ENCODE measurements around the gene SPRING1.

Gene SPRING1

GRCh38 chr12:116703214-116703795 lies 34.6 kb downstream of the SPRING1 start:
- Histone ChIP-seq H3K27me3 (ENCODE audit: control insufficient read depth in 1 of 2, insufficient read depth in 2 of 2, low read length in 2 of 2) (no peaks in the 10 kb centered on the region), H3K9ac (ENCODE audit: low read length) (no peak overlapping the region), H3K27ac (ENCODE audit: low read depth, low read length) (no peak overlapping the region)

DNA sequence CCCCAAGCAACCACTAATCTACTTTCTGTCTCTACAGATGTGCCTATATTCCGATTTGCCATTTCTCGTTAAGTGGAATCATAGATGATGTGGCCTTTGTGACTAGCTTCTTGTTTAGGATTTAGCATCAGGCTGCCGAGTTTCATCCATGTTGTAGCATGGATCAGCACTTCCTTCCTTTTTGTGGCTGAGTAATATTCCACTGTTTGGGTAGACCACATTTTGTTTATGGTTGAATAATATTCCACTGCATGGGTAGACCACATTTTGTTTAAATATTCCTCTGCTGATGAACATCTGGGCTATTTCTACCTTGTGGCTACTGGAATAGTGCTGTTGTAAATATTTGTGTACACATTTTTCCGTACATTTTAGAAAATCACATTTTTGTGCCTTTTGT lies 36.4 kb downstream of the SPRING1 start:
- H3K9me3 ChIP-seq (ENCODE audit: low read length) = no peaks in the 10 kb centered on the region
- no peaks in the 10 kb centered on the region for H3K36me3 ChIP-seq (ENCODE audit: insufficient read depth, low read length)
- no peak overlapping the region for H3K4me3 ChIP-seq (ENCODE audit: low read depth in 1 of 2, low read length in 2 of 2)
- no peak overlapping the region for H3K27ac ChIP-seq (ENCODE audit: low read depth, low read length)
- no peaks in the 10 kb centered on the region for H3K27me3 ChIP-seq (ENCODE audit: control insufficient read depth in 1 of 2, insufficient read depth in 2 of 2, low read length in 2 of 2)
- H3K9ac ChIP-seq (ENCODE audit: low read length) = no peak overlapping the region
- H3K4me1 ChIP-seq (ENCODE audit: insufficient read depth, low read length) = no peaks in the 10 kb centered on the region

More at GRCh38 chr12:116703214-116703795, 34.6 kb downstream of the SPRING1 start:
- H3K4me1 ChIP-seq (ENCODE audit: insufficient read depth, low read length) = peaks cover under 1% of the 10 kb centered on the region
- H3K9me3 ChIP-seq (ENCODE audit: low read length) = no peaks in the 10 kb centered on the region
- no peak overlapping the region for H3K4me3 ChIP-seq (ENCODE audit: low read depth in 1 of 2, low read length in 2 of 2)
- no peaks in the 10 kb centered on the region for H3K36me3 ChIP-seq (ENCODE audit: insufficient read depth, low read length)

- H3K9me3 ChIP-seq (ENCODE audit: low read length) = no peaks in the 10 kb centered on the region
- no peaks in the 10 kb centered on the region for H3K36me3 ChIP-seq (ENCODE audit: insufficient read depth, low read length)
- H3K9ac ChIP-seq (ENCODE audit: low read length) = no peak overlapping the region
- no peak overlapping the region for H3K27ac ChIP-seq (ENCODE audit: low read depth, low read length)
- no peak overlapping the region for H3K4me3 ChIP-seq (ENCODE audit: low read depth in 1 of 2, low read length in 2 of 2)
- no peaks in the 10 kb centered on the region for H3K27me3 ChIP-seq (ENCODE audit: control insufficient read depth in 1 of 2, insufficient read depth in 2 of 2, low read length in 2 of 2)
- H3K4me1 ChIP-seq (ENCODE audit: insufficient read depth, low read length) = no peaks in the 10 kb centered on the region
These were observed 37.8 kb downstream of the SPRING1 start for GRCh38 chr12:116700066-116700465.

DNA sequence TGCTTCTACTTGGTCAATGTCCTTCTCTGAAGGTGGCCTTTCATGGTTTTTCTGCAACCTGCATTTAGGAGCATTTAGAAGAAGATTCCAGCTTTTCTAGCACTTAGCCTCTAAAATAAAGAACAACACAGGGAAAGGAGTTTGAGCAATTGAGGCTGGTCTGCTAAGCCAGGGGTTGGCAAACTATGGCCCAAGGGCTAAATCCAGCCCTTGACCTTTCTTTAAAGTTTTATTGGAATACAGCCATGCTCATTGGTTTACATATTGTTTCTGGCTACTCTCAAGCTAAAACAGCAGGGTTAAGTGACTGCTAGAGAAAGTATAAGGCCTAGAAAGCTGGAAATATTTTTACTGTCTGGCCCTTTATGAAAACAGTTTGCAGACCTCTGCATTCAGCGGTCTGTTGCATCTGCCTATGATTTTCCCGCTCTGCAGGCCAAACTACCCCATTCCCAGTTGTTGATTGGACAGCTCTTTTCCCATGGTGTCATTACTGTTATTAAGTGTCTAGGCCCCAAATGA lies 39.3 kb downstream of the SPRING1 start:
- H3K36me3 ChIP-seq (ENCODE audit: insufficient read depth, low read length) = no peaks in the 10 kb centered on the region
- no peak overlapping the region for H3K4me3 ChIP-seq (ENCODE audit: low read depth in 1 of 2, low read length in 2 of 2)
- no peak overlapping the region for H3K27ac ChIP-seq (ENCODE audit: low read depth, low read length)
- H3K9me3 ChIP-seq (ENCODE audit: low read length) = no peaks in the 10 kb centered on the region
- H3K9ac ChIP-seq (ENCODE audit: low read length) = no peak overlapping the region
- no peaks in the 10 kb centered on the region for H3K4me1 ChIP-seq (ENCODE audit: insufficient read depth, low read length)
- peaks cover 4 to 5% of the 10 kb centered on the region in 2 donors for H3K27me3 ChIP-seq (ENCODE audit: control insufficient read depth in 1 of 2, insufficient read depth in 2 of 2, low read length in 2 of 2)

GRCh38 chr12:116698116-116698515 lies 39.8 kb downstream of the SPRING1 start:
- Histone ChIP-seq H3K9me3 (ENCODE audit: low read length) (no peaks in the 10 kb centered on the region), H3K4me1 (ENCODE audit: insufficient read depth, low read length) (no peaks in the 10 kb centered on the region), H3K27ac (ENCODE audit: low read depth, low read length) (no peak overlapping the region), H3K4me3 (ENCODE audit: low read depth in 1 of 2, low read length in 2 of 2) (no peak overlapping the region), H3K9ac (ENCODE audit: low read length) (no peak overlapping the region), H3K36me3 (ENCODE audit: insufficient read depth, low read length) (no peaks in the 10 kb centered on the region), H3K27me3 (ENCODE audit: control insufficient read depth in 1 of 2, insufficient read depth in 2 of 2, low read length in 2 of 2) (peaks cover 4 to 10% of the 10 kb centered on the region in 2 donors)

DNA sequence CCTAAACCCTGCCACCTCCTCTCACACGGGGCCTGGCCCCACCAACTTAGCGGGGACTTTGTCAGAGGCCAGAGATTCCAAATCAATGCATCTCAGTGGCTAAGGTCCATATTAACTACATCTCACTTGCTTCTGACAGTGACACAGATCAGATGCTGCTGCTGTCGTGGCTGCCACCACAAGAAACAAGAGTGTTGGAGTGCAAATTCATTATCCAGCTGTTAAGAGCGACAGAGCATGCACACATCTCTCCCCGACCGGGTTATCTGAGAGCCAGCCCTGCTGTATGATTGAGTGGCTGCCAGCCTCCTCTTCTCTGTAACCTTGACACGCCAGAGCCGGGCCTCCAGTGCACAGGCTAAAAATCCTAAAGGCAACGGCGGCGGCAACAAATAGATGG lies 40.2 kb downstream of the SPRING1 start:
- no peak overlapping the region for H3K4me3 ChIP-seq (ENCODE audit: low read depth in 1 of 2, low read length in 2 of 2)
- no peaks in the 10 kb centered on the region for H3K4me1 ChIP-seq (ENCODE audit: insufficient read depth, low read length)
- H3K27me3 ChIP-seq (ENCODE audit: control insufficient read depth in 1 of 2, insufficient read depth in 2 of 2, low read length in 2 of 2) = peaks cover 4 to 14% of the 10 kb centered on the region in 2 donors
- no peaks in the 10 kb centered on the region for H3K36me3 ChIP-seq (ENCODE audit: insufficient read depth, low read length)
- no peaks in the 10 kb centered on the region for H3K9me3 ChIP-seq (ENCODE audit: low read length)
- no peak overlapping the region for H3K9ac ChIP-seq (ENCODE audit: low read length)
- H3K27ac ChIP-seq (ENCODE audit: low read depth, low read length) = no peak overlapping the region

DNA sequence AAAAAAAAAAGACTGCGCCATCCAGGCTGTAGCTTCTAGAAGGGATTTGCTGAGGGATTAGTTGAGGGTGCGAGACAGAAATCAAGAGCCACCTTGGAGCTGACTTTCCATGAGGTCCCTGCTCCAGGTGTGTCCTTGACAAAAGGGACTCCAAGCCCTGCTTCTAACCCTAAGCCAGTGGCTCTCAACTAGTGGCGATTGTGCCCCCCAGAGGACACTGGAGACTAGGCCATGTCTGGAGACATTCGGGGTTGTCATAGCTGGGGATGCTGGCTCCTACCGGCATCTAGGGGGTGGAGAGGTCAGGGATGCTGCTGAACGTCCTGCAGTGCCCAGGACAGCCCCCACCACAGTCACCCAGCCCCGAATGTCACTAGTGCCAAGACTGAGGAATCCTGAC lies 40.6 kb downstream of the SPRING1 start:
- Histone ChIP-seq H3K9ac (ENCODE audit: low read length) (no peak overlapping the region), H3K36me3 (ENCODE audit: insufficient read depth, low read length) (no peaks in the 10 kb centered on the region), H3K4me1 (ENCODE audit: insufficient read depth, low read length) (no peaks in the 10 kb centered on the region), H3K27me3 (ENCODE audit: control insufficient read depth in 1 of 2, insufficient read depth in 2 of 2, low read length in 2 of 2) (peaks cover 4 to 18% of the 10 kb centered on the region in 2 donors), H3K27ac (ENCODE audit: low read depth, low read length) (no peak overlapping the region), H3K4me3 (ENCODE audit: low read depth in 1 of 2, low read length in 2 of 2) (no peak overlapping the region), H3K9me3 (ENCODE audit: low read length) (no peaks in the 10 kb centered on the region)

- Histone ChIP-seq H3K9ac (ENCODE audit: low read length) (no peak overlapping the region), H3K36me3 (ENCODE audit: insufficient read depth, low read length) (no peaks in the 10 kb centered on the region), H3K27me3 (ENCODE audit: control insufficient read depth in 1 of 2, insufficient read depth in 2 of 2, low read length in 2 of 2) (peaks cover 4 to 19% of the 10 kb centered on the region in 2 donors), H3K4me3 (ENCODE audit: low read depth in 1 of 2, low read length in 2 of 2) (no peak overlapping the region), H3K27ac (ENCODE audit: low read depth, low read length) (no peak overlapping the region), H3K9me3 (ENCODE audit: low read length) (no peaks in the 10 kb centered on the region), H3K4me1 (ENCODE audit: insufficient read depth, low read length) (no peaks in the 10 kb centered on the region)
These were observed 42.5 kb downstream of the SPRING1 start for GRCh38 chr12:116695464-116695725.

DNA sequence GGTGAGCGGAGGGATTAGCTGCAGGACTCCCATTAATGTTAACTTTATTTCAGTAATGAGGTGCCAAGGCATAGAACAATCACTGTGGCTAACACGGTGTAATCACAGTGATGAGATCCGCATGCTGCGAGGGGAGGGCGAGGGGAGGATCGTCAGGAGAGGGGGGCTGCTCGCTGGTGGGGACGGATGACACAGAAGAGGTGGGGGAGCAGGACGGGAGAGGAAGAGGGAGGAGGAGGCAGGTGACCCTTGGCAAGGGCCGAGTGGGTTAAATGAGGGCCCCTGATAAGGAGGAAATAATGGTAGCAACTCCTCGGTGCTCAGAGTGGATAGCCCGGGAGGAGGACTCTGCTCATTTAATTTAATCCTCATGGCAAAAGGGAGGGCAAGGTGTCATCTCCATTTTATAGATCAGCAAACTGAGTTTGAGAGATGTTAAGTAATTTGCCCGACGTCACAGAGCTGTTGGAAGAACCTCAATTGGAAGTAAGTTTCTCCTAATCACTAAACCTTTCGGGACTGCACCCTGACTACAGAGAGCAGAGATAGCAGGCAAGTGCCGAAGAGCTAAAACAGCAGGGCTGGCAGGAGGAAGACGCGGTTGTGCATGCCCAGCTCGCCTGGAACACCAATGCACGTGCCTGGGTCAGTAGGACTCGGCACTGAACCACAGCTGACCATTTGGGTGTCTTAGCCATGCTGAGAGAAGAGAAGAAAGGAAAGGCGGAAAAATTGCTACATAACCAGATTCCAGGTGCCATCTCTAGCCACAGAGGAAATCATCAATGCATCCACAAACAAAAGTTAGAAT lies 43.0 kb downstream of the SPRING1 start:
- no peak overlapping the region for H3K27ac ChIP-seq (ENCODE audit: low read depth, low read length)
- no peak overlapping the region for H3K4me3 ChIP-seq (ENCODE audit: low read depth in 1 of 2, low read length in 2 of 2)
- no peaks in the 10 kb centered on the region for H3K36me3 ChIP-seq (ENCODE audit: insufficient read depth, low read length)
- no peak overlapping the region for H3K9ac ChIP-seq (ENCODE audit: low read length)
- no peaks in the 10 kb centered on the region for H3K4me1 ChIP-seq (ENCODE audit: insufficient read depth, low read length)
- H3K27me3 ChIP-seq (ENCODE audit: control insufficient read depth in 1 of 2, insufficient read depth in 2 of 2, low read length in 2 of 2) = peaks cover 4 to 23% of the 10 kb centered on the region in 2 donors
- H3K9me3 ChIP-seq (ENCODE audit: low read length) = no peaks in the 10 kb centered on the region

DNA sequence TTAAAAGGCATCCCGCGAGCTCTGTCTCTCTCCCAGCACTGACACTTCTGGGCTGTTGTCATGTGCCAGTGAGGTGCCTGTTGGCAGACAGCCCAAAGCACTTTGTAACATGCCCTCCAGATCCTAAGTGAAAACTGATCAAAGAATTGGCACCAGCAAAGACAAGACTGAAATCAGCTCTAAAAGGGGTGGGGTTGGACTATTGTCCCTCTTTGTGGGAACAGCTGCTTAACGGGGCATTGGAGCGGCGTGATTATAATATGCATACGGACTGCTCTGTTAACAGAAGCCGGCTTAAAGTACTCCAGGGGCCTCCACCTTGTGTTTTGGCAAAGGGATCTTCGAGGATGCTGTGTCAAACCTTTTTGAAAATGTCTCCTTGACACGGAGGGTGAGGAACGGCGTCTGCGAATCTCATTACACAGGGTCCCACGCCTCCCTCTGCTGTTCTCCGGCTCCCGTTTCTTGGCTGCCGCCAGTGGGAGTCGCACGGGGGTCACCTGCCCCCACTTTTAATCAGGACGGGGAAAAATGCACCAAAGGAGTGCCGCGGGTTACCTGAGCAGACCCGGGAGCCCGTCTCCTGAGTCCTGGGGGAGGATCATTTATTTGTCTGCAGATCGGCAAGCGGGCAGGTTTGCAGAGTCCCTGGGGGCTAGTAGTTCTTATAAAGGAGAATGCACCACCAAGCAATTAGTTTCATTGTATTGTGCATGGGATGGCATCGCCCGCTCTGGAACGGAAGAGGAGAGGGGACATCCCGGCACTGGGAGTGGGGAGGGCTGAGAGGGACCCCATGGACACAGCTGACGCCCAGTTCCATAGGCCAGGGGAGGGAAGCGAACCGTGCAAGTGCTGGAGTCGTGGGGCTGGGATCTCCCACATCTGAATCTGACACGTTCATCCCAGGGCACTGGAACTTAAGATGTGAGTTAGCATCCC lies 44.3 kb downstream of the SPRING1 start:
- Histone ChIP-seq H3K4me1 (ENCODE audit: insufficient read depth, low read length) (no peaks in the 10 kb centered on the region), H3K36me3 (ENCODE audit: insufficient read depth, low read length) (no peaks in the 10 kb centered on the region), H3K27me3 (ENCODE audit: control insufficient read depth in 1 of 2, insufficient read depth in 2 of 2, low read length in 2 of 2) (peaks cover 4 to 23% of the 10 kb centered on the region in 2 donors), H3K27ac (ENCODE audit: low read depth, low read length) (no peak overlapping the region), H3K4me3 (ENCODE audit: low read depth in 1 of 2, low read length in 2 of 2) (peak overlapping the region in 1 of 2 donors; percentile 29), H3K9ac (ENCODE audit: low read length) (no peak overlapping the region), H3K9me3 (ENCODE audit: low read length) (no peaks in the 10 kb centered on the region)

DNA sequence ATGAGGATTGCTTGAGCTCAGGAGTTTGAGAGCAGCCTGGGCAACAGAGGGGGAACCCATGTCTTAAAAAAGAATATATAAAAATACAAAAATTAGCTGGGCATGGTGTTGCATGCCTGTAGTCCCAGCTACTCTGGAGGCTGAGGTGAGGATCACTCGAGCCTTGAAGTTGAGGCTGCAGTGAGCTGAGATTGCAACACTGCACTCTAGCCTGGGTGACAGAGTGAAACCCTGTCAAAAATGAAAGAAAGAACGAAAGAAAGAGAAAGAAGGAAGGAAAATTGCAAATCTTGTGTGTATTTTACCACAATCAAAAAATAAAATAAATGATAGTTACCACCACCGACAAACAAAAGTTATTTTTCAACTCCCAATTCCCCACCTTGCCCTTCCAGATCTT lies 45.3 kb downstream of the SPRING1 start:
- no peaks in the 10 kb centered on the region for H3K36me3 ChIP-seq (ENCODE audit: insufficient read depth, low read length)
- H3K27ac ChIP-seq (ENCODE audit: low read depth, low read length) = no peak overlapping the region
- H3K9me3 ChIP-seq (ENCODE audit: low read length) = no peaks in the 10 kb centered on the region
- peaks cover 4 to 23% of the 10 kb centered on the region in 2 donors for H3K27me3 ChIP-seq (ENCODE audit: control insufficient read depth in 1 of 2, insufficient read depth in 2 of 2, low read length in 2 of 2)
- H3K9ac ChIP-seq (ENCODE audit: low read length) = no peak overlapping the region
- no peak overlapping the region for H3K4me3 ChIP-seq (ENCODE audit: low read depth in 1 of 2, low read length in 2 of 2)
- H3K4me1 ChIP-seq (ENCODE audit: insufficient read depth, low read length) = no peaks in the 10 kb centered on the region
